ENCODE results near the gene KIF5B.
"Not testable (repeated sequence)": the region's sequence is repeated elsewhere in the genome, so short reads cannot be mapped to it uniquely, and the experiment has no call there.

KIF5B gene

GRCh38 chr10:32056136-32057035, at the start of gene KIF5B:
Gene KIF5B, minus strand, starts transcription at chr10:32056425. Its CDS starts 452 bp downstream, at chr10:32055973.
- DNase-seq, result peak; percentile 87

- DNase-seq, result no peak
Measured at GRCh38 chr10:32105782-32106382, 49.7 kb upstream of the KIF5B start.

- DNase-seq, result no peak
Measured at GRCh38 chr10:32104622-32105509, 48.6 kb upstream of the KIF5B start.

GRCh38 chr10:32104181-32104580, 48.0 kb upstream of the KIF5B start:
- no peak for DNase-seq

GRCh38 chr10:32103721-32104120, 47.5 kb upstream of the KIF5B start:
- no peak for DNase-seq

GRCh38 chr10:32098566-32099259, 42.5 kb upstream of the KIF5B start:
- DNase-seq, result not testable (repeated sequence)

GRCh38 chr10:32095116-32095733, 39.0 kb upstream of the KIF5B start:
- no peak for DNase-seq

GRCh38 chr10:32093650-32094049, 37.4 kb upstream of the KIF5B start:
- no peak for DNase-seq

GRCh38 chr10:32091046-32091445, 34.8 kb upstream of the KIF5B start:
- DNase-seq, result no peak

- DNase-seq, result no peak
Measured at GRCh38 chr10:32084185-32084851, 28.1 kb upstream of the KIF5B start.

GRCh38 chr10:32077896-32078485, 21.8 kb upstream of the KIF5B start:
- no peak for DNase-seq

GRCh38 chr10:32073659-32074058, 17.4 kb upstream of the KIF5B start:
- DNase-seq, result no peak

- no peak for DNase-seq
Measured at GRCh38 chr10:32073128-32073527, 16.9 kb upstream of the KIF5B start.

GRCh38 chr10:32072025-32072800, 16.0 kb upstream of the KIF5B start:
- no peak for DNase-seq

GRCh38 chr10:32070645-32071044, 14.4 kb upstream of the KIF5B start:
- no peak for DNase-seq

GRCh38 chr10:32068569-32068968, 12.3 kb upstream of the KIF5B start:
- DNase-seq, result no peak

GRCh38 chr10:32067931-32068330, 11.7 kb upstream of the KIF5B start:
- not testable (repeated sequence) for DNase-seq

GRCh38 chr10:32065856-32066255, 9.6 kb upstream of the KIF5B start:
- DNase-seq, result no peak

GRCh38 chr10:32061440-32061839, 5.2 kb upstream of the KIF5B start:
- no peak for DNase-seq

- no peak for DNase-seq
Measured at GRCh38 chr10:32060347-32060746, 4.1 kb upstream of the KIF5B start.

Measured in activated naive CD4-positive, alpha-beta T cell treated with anti-CD3 and anti-CD28 coated beads, Interleukin-2, amount 50 U/mL, for 16 hours (primary cell).